Gastrocnemius medialis (tissue), 4 donors: ENCODE measurements around the gene ARRDC5.

Experiments used
- CTCF ChIP-seq, 5 experiments: fragments of 450-650 bp in 3 of 5; fragments of 200-600 bp in 2 of 5; sonication (generic) in 2 of 5; IDR thresholded peaks in 4 of 5; conservative IDR thresholded peaks in 1 of 5; 1 replicate in 4 of 5; 2 replicates in 1 of 5; pipeline ENCODE4 v1.5.1; 2016 to 2019; ENCODE audit warnings: antibody characterized with exemption in 5 of 5, mild to moderate bottlenecking in 3 of 5, moderate library complexity in 3 of 5
- POLR2A ChIP-seq, 2 donors: fragments of 450-650 bp; IDR thresholded peaks; one replicate each; pipeline ENCODE4 v1.6.1; 2017; ENCODE audit warnings: antibody characterized with exemption in 2 of 2, mild to moderate bottlenecking in 2 of 2, moderate library complexity in 2 of 2

GRCh38 chr19:4866595-4867424 is 35.9 kb downstream of the ARRDC5 start:
- no peak for TF ChIP-seq CTCF (IDR thresholded peaks at IDR 0.05 in 4 of 5, conservative IDR thresholded peaks at IDR 0.05 in 1 of 5)
- TF ChIP-seq POLR2A (IDR thresholded peaks at IDR 0.05), result no peak
